Common myeloid progenitor, CD34-positive (primary cell): ENCODE data around the gene SIGLEC11. TPM values are rescaled to one million over a fixed set of nuclear protein-coding genes. Genes with fewer than 3 reads are reported as not detected.
"Not testable (repeated sequence)": the region's sequence is repeated elsewhere in the genome, so short reads cannot be mapped to it uniquely, and the experiment has no call there.

Experiments used
- CTCF ChIA-PET: fragments of 350-600 bp; sonication (Branson Sonifier 250); formaldehyde crosslinking; loops from one replicate; lab custom pipeline; 2021; ENCODE audit warnings: antibody characterized with exemption; lab: Charles Lee
- POLR2A ChIA-PET: fragments of 350-600 bp; sonication (Branson Sonifier 250); formaldehyde crosslinking; loops from one replicate; lab custom pipeline; 2021; ENCODE audit warnings: antibody characterized with exemption; lab: Charles Lee
- DNase-seq, 3 donors: peaks; one replicate each; pipeline versions ENCODE4 v3.0.0 to v3.0.0-alpha.2; 2013
- H3K27ac ChIP-seq, 2 experiments: 1 replicate in 1 of 2; 2 replicates in 1 of 2; pipeline ENCODE4 v1.7.0; 2013; ENCODE audit warnings: inconsistent platforms in 2 of 2, low read length in 2 of 2, mild to moderate bottlenecking in 2 of 2, low read depth in 1 of 2, moderate library complexity in 1 of 2; ENCODE audit not compliant: severe bottlenecking in 2 of 2, insufficient read depth in 1 of 2, poor library complexity in 1 of 2
- H3K27me3 ChIP-seq, 5 experiments: replicated peaks in 2 of 5; 1 replicate in 3 of 5; 2 replicates in 2 of 5; pipeline versions ENCODE4 v1.6.1 to v1.7.0; 2013; ENCODE audit warnings: low read length in 4 of 5, mild to moderate bottlenecking in 2 of 5, moderate library complexity in 2 of 5, inconsistent platforms in 1 of 5; ENCODE audit not compliant: insufficient read depth in 5 of 5, control insufficient read depth in 4 of 5
- H3K36me3 ChIP-seq, 4 experiments: 1 replicate in 2 of 4; 2 replicates in 2 of 4; pipeline versions ENCODE4 v1.6.1 to v1.7.0; 2013; ENCODE audit warnings: low read length in 3 of 4, control low read depth in 1 of 4, mild to moderate bottlenecking in 1 of 4; ENCODE audit not compliant: control insufficient read depth in 4 of 4, insufficient read depth in 4 of 4
- H3K4me1 ChIP-seq, 4 experiments: 1 replicate in 3 of 4; 2 replicates in 1 of 4; pipeline versions ENCODE4 v1.6.1 to v1.7.1; 2013; ENCODE audit warnings: low read length in 3 of 4, mild to moderate bottlenecking in 3 of 4, control low read depth in 1 of 4, inconsistent platforms in 1 of 4, moderate library complexity in 1 of 4; ENCODE audit not compliant: control insufficient read depth in 4 of 4, insufficient read depth in 4 of 4; ENCODE audit errors: control extremely low read depth in 1 of 4
- H3K4me3 ChIP-seq, 7 experiments: 1 replicate in 4 of 7; 2 replicates in 3 of 7; pipeline versions ENCODE4 v1.5.1 to v1.7.0; 2013; ENCODE audit warnings: mild to moderate bottlenecking in 7 of 7, low read length in 6 of 7, moderate library complexity in 6 of 7, inconsistent platforms in 2 of 7, low read depth in 2 of 7, control low read depth in 1 of 7; ENCODE audit not compliant: insufficient read depth in 4 of 7, control insufficient read depth in 1 of 7; ENCODE audit errors: extremely low read depth in 1 of 7
- H3K9me3 ChIP-seq, 5 experiments: 1 replicate in 4 of 5; 2 replicates in 1 of 5; pipeline versions ENCODE4 v1.6.1 to v1.7.1; 2013; ENCODE audit warnings: low read length in 4 of 5, mild to moderate bottlenecking in 2 of 5, inconsistent platforms in 1 of 5, low read depth in 1 of 5, moderate library complexity in 1 of 5; ENCODE audit not compliant: control insufficient read depth in 4 of 5, insufficient read depth in 2 of 5; ENCODE audit errors: control extremely low read depth in 1 of 5
- WGBS: methylation state at CpG from one replicate; pipeline ENCODE4 v1.1.5; 2013; ENCODE audit not compliant: insufficient coverage; 5-methylcytosine and 5-hydroxymethylcytosine counted together
- polyA plus RNA-seq: library from polyadenylated mRNA; unstranded; fragments of 120-200 nt; gene quantifications from one replicate; pipeline ENCODE4 v1.2.1, GENCODE V29; 2013

Gene SIGLEC11, protein sequence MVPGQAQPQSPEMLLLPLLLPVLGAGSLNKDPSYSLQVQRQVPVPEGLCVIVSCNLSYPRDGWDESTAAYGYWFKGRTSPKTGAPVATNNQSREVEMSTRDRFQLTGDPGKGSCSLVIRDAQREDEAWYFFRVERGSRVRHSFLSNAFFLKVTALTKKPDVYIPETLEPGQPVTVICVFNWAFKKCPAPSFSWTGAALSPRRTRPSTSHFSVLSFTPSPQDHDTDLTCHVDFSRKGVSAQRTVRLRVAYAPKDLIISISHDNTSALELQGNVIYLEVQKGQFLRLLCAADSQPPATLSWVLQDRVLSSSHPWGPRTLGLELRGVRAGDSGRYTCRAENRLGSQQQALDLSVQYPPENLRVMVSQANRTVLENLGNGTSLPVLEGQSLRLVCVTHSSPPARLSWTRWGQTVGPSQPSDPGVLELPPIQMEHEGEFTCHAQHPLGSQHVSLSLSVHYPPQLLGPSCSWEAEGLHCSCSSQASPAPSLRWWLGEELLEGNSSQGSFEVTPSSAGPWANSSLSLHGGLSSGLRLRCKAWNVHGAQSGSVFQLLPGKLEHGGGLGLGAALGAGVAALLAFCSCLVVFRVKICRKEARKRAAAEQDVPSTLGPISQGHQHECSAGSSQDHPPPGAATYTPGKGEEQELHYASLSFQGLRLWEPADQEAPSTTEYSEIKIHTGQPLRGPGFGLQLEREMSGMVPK
- not detected for polyA plus RNA-seq

DNA sequence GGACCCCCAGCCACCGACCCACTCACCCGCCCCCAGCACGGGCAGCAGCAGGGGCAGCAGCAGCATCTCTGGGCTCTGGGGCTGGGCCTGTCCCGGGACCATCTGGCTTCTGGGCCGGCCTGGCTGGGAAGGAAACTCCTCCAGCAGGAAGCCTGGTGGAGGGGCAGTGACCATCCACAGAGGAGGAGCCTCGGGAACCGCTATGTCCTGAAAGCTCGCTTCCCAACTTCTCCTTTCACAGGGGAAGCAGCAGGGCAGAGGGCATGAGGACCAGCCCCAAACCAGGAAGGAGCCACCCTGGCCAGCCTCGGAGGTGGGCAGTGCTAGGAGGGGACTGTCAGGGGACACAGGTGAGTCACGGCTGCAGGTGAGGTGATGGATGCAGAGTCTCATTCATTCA is at the start of gene SIGLEC11:
Gene SIGLEC11, minus strand, starts transcription at position 193 of the 400 bp plus-strand sequence. Its CDS starts 91 bp downstream, at position 102.
- H3K9me3 ChIP-seq, CTCF ChIA-PET, H3K27me3 ChIP-seq, H3K4me1 ChIP-seq, H3K4me3 ChIP-seq, H3K36me3 ChIP-seq, POLR2A ChIA-PET, DNase-seq, H3K27ac ChIP-seq: not testable (repeated sequence)
- 48% methylated on average over 5 of the region's 10 CpGs for WGBS

DNA sequence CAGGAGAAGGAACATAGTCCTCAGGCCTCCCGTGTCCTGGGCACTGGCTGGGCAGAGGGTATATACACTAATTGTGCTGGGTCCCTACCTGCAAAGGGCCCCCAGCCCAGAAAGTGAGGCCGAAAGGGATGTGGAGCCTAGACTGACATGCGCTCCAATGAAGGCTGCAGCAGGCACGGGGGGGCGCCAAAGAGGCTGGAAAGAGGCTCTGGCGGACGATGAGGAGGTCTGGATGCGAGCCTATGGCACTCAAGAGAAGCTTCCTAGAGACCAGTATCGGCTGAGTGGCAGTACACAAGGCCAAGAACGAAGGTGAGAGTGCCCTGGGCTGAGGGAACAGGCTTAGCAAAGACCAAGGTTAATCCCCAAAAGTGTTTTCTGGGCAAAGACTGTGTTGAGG is 47.6 kb upstream of the SIGLEC11 start:
- ChIA-PET CTCF (no interaction called here), POLR2A (no interaction called here)

DNA sequence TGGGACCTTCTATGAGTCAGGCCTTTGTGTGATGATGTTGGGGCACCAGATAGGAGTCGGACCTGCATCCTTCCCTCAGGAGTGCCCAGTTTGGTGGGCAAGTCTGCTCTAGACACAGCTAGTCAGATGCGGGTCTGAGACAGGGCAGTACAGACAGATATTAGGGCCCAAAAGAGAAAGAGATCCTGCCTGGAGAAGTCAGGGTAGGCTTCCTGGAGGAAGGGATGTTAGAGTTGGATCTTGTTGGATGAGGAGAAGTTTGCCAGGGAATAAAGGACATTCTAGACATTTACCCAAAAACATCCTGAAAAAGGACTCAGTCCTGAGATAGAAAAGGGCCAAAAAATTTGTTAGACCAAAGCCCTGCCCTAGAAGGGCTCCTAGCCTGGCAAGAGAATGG is 47.0 kb upstream of the SIGLEC11 start:
- no peaks in the 10 kb centered on the region for H3K9me3 ChIP-seq

More for the DNA sequence above, 47.6 kb upstream of the SIGLEC11 start:
- Histone ChIP-seq H3K36me3 (peaks cover 15 to 66% (median 39%) of the 10 kb centered on the region in 4 experiments), H3K27me3 (no peaks in the 10 kb centered on the region), H3K27ac (no peak overlapping the region), H3K4me3 (no peak overlapping the region), H3K4me1 (peaks cover 0 to 17% (median 13%) of the 10 kb centered on the region in 4 experiments), H3K9me3 (no peaks in the 10 kb centered on the region)
- WGBS = 96% methylated on average over 10 of the region's 10 CpGs
- DNase-seq = peak in 1 of 3 donors; percentile 21

DNA sequence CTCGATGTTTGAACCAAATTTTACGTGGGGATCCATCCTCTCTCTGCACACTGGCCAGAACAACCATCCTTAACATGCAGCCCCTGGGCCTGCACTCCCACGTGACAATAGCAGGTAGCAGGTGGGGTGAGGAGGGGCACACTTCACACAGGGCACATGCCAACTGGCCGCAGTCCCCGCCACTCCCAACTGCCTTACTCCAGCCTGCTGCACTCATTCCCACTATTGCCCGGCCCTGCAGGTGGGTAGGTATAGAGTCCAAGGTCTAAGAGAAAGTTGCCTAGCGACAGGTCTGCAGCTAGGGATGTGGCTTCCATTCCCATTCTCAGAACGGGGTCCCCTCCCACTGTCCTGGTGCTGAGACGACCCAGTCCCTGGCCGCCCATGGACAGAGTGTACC is 46.2 kb upstream of the SIGLEC11 start:
- no peak for DNase-seq
- ChIA-PET CTCF (no interaction called here), POLR2A (no interaction called here)
- Histone ChIP-seq H3K9me3 (no peaks in the 10 kb centered on the region), H3K27me3 (no peaks in the 10 kb centered on the region), H3K4me3 (no peak overlapping the region), H3K27ac (no peak overlapping the region), H3K4me1 (peaks cover 0 to 23% (median 17%) of the 10 kb centered on the region in 4 experiments), H3K36me3 (peaks cover 15 to 69% (median 42%) of the 10 kb centered on the region in 4 experiments)
- 96% methylated on average over 8 of the region's 10 CpGs for WGBS

More for the DNA sequence above, 47.0 kb upstream of the SIGLEC11 start:
- Histone ChIP-seq H3K27ac (no peak overlapping the region), H3K36me3 (peaks cover 15 to 66% (median 41%) of the 10 kb centered on the region in 4 experiments), H3K4me3 (no peak overlapping the region), H3K27me3 (no peaks in the 10 kb centered on the region), H3K4me1 (peaks cover 0 to 23% (median 16%) of the 10 kb centered on the region in 4 experiments)
- POLR2A ChIA-PET = no interaction called here
- 100% methylated on average over 2 of the region's 2 CpGs for WGBS
- DNase-seq = no peak
- CTCF ChIA-PET = no interaction called here

- ChIA-PET POLR2A (no interaction called here), CTCF (no interaction called here)
- H3K27ac ChIP-seq = no peak overlapping the region
- no peaks in the 10 kb centered on the region for H3K27me3 ChIP-seq
- DNase-seq = no peak
- no peaks in the 10 kb centered on the region for H3K9me3 ChIP-seq
- H3K4me3 ChIP-seq = no peak overlapping the region
- peaks cover 0 to 23% (median 17%) of the 10 kb centered on the region in 4 experiments for H3K4me1 ChIP-seq
- H3K36me3 ChIP-seq = peaks cover 15 to 74% (median 49%) of the 10 kb centered on the region in 4 experiments
- 98% methylated on average over 12 of the region's 12 CpGs for WGBS
Observed at GRCh38 chr19:50005428-50005827, 44.5 kb upstream of the SIGLEC11 start.

- ChIA-PET POLR2A (interaction anchor here (0.6 kb wide), 1 partner anchor 150 kb away, joined by 9 read pairs; no protein-coding TSS in a partner anchor), CTCF (interaction anchor here (0.9 to 1.9 kb wide), 4 partner anchors 12 to 67 kb away, joined by 3 to 5 read pairs (median 3); no protein-coding TSS in a partner anchor)
- Histone ChIP-seq H3K27ac (no peak overlapping the region), H3K4me3 (peak overlapping the region in 2 of 7 experiments; percentile 31 to 40), H3K36me3 (peaks cover 12 to 83% (median 53%) of the 10 kb centered on the region in 4 experiments), H3K27me3 (no peaks in the 10 kb centered on the region), H3K4me1 (peaks cover 0 to 23% (median 17%) of the 10 kb centered on the region in 4 experiments), H3K9me3 (no peaks in the 10 kb centered on the region)
- 27% methylated on average over 6 of the region's 11 CpGs for WGBS
- DNase-seq = peak; percentile 63 to 83 (median 79)
Observed at GRCh38 chr19:50003810-50004419, 42.9 kb upstream of the SIGLEC11 start.
